ENCODE results near the gene EGFL6. TPM values are rescaled to one million over a fixed set of nuclear protein-coding genes. Genes with fewer than 3 reads are reported as not detected.
A peak's percentile ranks its signal among the peaks of the same experiment; 100 is the strongest.
"Not testable (repeated sequence)": the region's sequence is repeated elsewhere in the genome, so short reads cannot be mapped to it uniquely, and the experiment has no call there.

EGFL6 gene
- polyA plus RNA-seq, 2 of the 4 experiments (the other 2 are of a cell fraction), result not detected

DNA sequence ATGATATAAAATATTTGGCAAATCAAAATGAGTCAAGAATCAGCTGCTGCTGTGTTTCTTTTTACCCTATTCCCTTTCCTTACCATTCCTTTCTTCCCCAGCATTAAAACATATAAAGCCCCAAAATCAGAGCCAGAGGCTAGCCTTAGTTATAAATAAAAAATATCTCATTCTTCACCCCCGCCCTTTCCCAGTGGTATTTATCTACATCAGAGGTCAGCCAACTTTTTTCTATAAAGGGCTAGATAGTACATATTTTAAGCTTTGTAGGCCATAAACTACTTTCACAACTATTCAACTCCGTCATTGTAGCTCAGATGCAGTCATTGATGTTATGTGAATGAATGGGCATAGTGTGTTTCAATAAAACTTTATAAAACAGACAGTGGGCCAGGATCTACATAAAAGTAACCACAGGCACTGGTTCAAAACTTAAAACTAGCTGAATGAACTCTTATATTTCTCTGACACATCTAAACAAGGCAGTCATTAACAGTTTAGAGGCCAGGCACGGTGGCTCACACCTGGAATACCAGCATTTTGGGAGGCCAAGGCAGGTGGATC, 53.1 kb downstream of the EGFL6 start:
- CTCF ChIA-PET, result interaction anchor here (1.0 kb wide), 1 partner anchor 18 kb away, joined by 3 read pairs; no protein-coding TSS in a partner anchor
- FAIRE-seq, result peak; percentile 94
- no peak for DNase-seq (ENCODE audit: low read depth in 1 of 2, low spot score in 1 of 2)
- H3K4me3 ChIP-seq, result no peak overlapping the region
- no peak for ATAC-seq
- TF ChIP-seq KDM1A (IDR thresholded peaks at IDR 0.05; ENCODE audit: low read depth) (no peak), SMC3 (IDR thresholded peaks at IDR 0.05) (no peak), KDM5A (IDR thresholded peaks at IDR 0.05) (no peak), ZNF302 (CRISPR knock-in tag; IDR thresholded peaks at IDR 0.05) (no peak), TFCP2L1 (CRISPR knock-in tag; IDR thresholded peaks at IDR 0.05) (no peak), HES2 (IDR thresholded peaks at IDR 0.05) (no peak), ATOH8 (CRISPR knock-in tag; IDR thresholded peaks at IDR 0.05; ENCODE audit: low read depth) (no peak), POLR2A (IDR thresholded peaks at IDR 0.05; ENCODE audit: low read length) (no peak)
- H3K9me3 ChIP-seq, result no peaks in the 10 kb centered on the region
- no peak overlapping the region for H3K4me2 ChIP-seq
- WGBS (ENCODE audit: missing lambda C conversion rate), result 62% methylated on average over 3 of the region's 3 CpGs
- no peaks in the 10 kb centered on the region for H3K4me1 ChIP-seq
- POLR2A ChIA-PET, result no interaction called here
- H3K27ac ChIP-seq, result no peak overlapping the region

DNA sequence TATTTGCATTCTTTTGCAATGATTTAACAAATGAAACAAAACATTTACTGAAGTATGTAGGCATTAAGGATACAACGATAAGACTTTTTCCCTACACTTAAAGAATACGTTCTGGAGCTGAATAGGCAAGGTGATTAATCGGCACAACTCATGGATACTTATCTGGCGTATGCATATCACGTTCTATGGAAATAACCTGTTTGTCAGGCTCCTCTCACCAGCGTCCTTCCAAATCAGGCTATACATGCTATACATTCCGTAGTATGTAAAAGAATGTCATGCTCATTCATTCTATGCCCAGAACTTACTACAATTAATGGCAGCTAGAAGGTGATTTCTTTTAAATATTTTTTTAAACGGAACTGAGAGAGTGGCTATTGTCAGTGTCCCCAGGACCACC, 57.9 kb downstream of the EGFL6 start:
- no peak for TF ChIP-seq HOXB5 (CRISPR knock-in tag; IDR thresholded peaks at IDR 0.05)
- TF ChIP-seq, protein P1, sequence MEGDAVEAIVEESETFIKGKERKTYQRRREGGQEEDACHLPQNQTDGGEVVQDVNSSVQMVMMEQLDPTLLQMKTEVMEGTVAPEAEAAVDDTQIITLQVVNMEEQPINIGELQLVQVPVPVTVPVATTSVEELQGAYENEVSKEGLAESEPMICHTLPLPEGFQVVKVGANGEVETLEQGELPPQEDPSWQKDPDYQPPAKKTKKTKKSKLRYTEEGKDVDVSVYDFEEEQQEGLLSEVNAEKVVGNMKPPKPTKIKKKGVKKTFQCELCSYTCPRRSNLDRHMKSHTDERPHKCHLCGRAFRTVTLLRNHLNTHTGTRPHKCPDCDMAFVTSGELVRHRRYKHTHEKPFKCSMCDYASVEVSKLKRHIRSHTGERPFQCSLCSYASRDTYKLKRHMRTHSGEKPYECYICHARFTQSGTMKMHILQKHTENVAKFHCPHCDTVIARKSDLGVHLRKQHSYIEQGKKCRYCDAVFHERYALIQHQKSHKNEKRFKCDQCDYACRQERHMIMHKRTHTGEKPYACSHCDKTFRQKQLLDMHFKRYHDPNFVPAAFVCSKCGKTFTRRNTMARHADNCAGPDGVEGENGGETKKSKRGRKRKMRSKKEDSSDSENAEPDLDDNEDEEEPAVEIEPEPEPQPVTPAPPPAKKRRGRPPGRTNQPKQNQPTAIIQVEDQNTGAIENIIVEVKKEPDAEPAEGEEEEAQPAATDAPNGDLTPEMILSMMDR (IDR thresholded peaks at IDR 0.05), result no peak
- no peak for TF ChIP-seq NPAS2 (CRISPR knock-in tag; IDR thresholded peaks at IDR 0.05; ENCODE audit: borderline replicate concordance)
- no peak for TF ChIP-seq USF2 (IDR thresholded peaks at IDR 0.05)
- TF ChIP-seq ZNF302 (CRISPR knock-in tag; IDR thresholded peaks at IDR 0.05), result no peak
- no peak for TF ChIP-seq HEYL (CRISPR knock-in tag; IDR thresholded peaks at IDR 0.05)
- no peak for TF ChIP-seq ATOH8 (CRISPR knock-in tag; IDR thresholded peaks at IDR 0.05; ENCODE audit: low read depth)
- no peak for TF ChIP-seq MAX (IDR thresholded peaks at IDR 0.05)
- Histone ChIP-seq H3K4me2 (no peak overlapping the region), H3K27ac (no peak overlapping the region), H3K4me1 (no peaks in the 10 kb centered on the region), H3K4me3 (no peak overlapping the region), H3K9me3 (no peaks in the 10 kb centered on the region)
- ChIA-PET CTCF (no interaction called here), POLR2A (no interaction called here)
- WGBS (ENCODE audit: missing lambda C conversion rate), result 78% methylated on average over 8 of the region's 8 CpGs
- ATAC-seq, result no peak
- no peak for DNase-seq (ENCODE audit: low read depth in 1 of 2, low spot score in 1 of 2)
- peak; percentile 67 for FAIRE-seq

DNA sequence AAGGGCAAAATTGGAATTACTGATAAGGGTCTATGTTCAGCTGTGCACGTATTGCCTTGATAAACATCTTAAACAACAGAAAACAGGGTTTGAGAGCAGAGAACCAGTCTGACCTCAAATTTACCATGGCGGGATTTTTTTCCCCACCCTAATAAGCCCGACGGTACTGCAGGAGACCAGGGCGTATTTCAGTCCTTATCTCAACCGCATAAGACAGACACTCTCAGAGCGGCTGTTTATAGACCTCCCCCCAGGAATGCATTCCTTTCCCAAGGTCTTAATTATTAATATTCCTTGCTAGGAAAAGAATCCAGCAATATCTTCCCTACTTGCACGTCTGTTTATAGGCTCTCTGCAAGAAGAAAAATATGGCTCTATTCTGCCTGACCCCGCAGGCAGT, 67.8 kb downstream of the EGFL6 start:
- POLR2A ChIA-PET, result not testable (repeated sequence)

GRCh38 chrX:13638021-13638420, 68.6 kb downstream of the EGFL6 start:
- POLR2A ChIA-PET, result no interaction called here
- ATAC-seq, result no peak
- DNase-seq (ENCODE audit: low read depth in 1 of 2, low spot score in 1 of 2), result no peak
- peak; percentile 81 for FAIRE-seq
- no peak overlapping the region for H3K27ac ChIP-seq
- CTCF ChIA-PET, result no interaction called here
- no peak overlapping the region for H3K4me3 ChIP-seq
- WGBS (ENCODE audit: missing lambda C conversion rate), result 33% methylated on average over 1 of the region's 1 CpG
- H3K4me2 ChIP-seq, result no peak overlapping the region
- peaks cover 7% of the 10 kb centered on the region; the same call in 1 of the 3 replicates for H3K4me1 ChIP-seq
- no peaks in the 10 kb centered on the region for H3K9me3 ChIP-seq
- TF ChIP-seq, protein P2, sequence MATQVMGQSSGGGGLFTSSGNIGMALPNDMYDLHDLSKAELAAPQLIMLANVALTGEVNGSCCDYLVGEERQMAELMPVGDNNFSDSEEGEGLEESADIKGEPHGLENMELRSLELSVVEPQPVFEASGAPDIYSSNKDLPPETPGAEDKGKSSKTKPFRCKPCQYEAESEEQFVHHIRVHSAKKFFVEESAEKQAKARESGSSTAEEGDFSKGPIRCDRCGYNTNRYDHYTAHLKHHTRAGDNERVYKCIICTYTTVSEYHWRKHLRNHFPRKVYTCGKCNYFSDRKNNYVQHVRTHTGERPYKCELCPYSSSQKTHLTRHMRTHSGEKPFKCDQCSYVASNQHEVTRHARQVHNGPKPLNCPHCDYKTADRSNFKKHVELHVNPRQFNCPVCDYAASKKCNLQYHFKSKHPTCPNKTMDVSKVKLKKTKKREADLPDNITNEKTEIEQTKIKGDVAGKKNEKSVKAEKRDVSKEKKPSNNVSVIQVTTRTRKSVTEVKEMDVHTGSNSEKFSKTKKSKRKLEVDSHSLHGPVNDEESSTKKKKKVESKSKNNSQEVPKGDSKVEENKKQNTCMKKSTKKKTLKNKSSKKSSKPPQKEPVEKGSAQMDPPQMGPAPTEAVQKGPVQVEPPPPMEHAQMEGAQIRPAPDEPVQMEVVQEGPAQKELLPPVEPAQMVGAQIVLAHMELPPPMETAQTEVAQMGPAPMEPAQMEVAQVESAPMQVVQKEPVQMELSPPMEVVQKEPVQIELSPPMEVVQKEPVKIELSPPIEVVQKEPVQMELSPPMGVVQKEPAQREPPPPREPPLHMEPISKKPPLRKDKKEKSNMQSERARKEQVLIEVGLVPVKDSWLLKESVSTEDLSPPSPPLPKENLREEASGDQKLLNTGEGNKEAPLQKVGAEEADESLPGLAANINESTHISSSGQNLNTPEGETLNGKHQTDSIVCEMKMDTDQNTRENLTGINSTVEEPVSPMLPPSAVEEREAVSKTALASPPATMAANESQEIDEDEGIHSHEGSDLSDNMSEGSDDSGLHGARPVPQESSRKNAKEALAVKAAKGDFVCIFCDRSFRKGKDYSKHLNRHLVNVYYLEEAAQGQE (IDR thresholded peaks at IDR 0.05), result no peak
- TF ChIP-seq FOSL2 (IDR thresholded peaks at IDR 0.05), result no peak
- TF ChIP-seq FOSL2 (CRISPR knock-in tag; IDR thresholded peaks at IDR 0.05), result no peak
- no peak for TF ChIP-seq HDAC2 (IDR thresholded peaks at IDR 0.05)
- TF ChIP-seq SMC3 (IDR thresholded peaks at IDR 0.05), result no peak
- TF ChIP-seq E2F6 (IDR thresholded peaks at IDR 0.05; ENCODE audit: borderline replicate concordance, low read depth), result no peak
- TF ChIP-seq EHMT2 (IDR thresholded peaks at IDR 0.05; ENCODE audit: low read depth), result no peak
- no peak for TF ChIP-seq RAD21 (conservative IDR thresholded peaks at IDR 0.05 in 1 of 2, IDR thresholded peaks at IDR 0.05 in 1 of 2)

More for the DNA sequence above, 67.8 kb downstream of the EGFL6 start:
- H3K4me2 ChIP-seq; H3K4me3 ChIP-seq; DNase-seq (ENCODE audit: low read depth in 1 of 2, low spot score in 1 of 2); ATAC-seq; FAIRE-seq; H3K27ac ChIP-seq; H3K9me3 ChIP-seq; H3K4me1 ChIP-seq; CTCF ChIA-PET: not testable (repeated sequence)
- WGBS (ENCODE audit: missing lambda C conversion rate), result 79% methylated on average over 9 of the region's 9 CpGs
